ENCODE results near the gene INHBE. TPM values are rescaled to one million over a fixed set of nuclear protein-coding genes. Genes with fewer than 3 reads are reported as not detected.

Gene INHBE
- total RNA-seq, 2 donors from 2014 or later = not detected

DNA sequence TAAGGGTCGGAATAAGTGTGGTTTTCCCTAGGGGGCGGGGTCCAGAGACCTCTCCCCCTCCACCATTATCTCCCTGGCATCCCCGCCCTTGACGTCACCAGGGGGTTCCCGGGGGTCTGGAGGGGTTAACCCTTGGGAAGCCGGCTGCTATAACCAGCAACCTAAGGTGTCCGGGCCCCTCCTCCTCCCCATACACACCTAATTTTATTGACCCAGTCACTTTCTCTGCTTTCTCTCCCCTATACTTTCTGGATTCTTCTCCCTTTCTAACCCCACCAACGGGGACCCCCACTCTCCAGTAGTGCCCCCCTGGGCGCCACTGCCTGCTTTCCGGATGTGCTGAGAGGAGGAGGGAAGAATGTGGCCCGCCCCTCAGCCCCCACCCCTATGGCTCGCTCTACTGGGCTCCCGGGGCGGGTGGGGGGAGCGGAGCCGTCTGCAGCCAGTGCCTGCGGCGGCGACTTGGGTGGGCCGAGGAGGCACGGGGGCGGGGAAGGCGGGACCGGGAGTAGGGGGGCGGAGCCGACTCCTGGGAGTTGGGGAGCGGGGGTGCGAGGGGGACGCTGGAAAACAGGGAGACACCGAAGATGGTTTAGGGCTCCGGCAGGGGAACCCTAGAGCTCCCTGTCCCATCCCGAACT lies 6.3 kb downstream of the INHBE start:
- Mint-ChIP-seq H3K27ac (no peak overlapping the region), H3K4me1 (peaks cover 24% of the 10 kb centered on the region), H3K9me3 (no peaks in the 10 kb centered on the region), H3K4me3 (peak overlapping the region; percentile 83), H3K36me3 (ENCODE audit: low read depth) (no peaks in the 10 kb centered on the region), H3K27me3 (peaks cover 12% of the 10 kb centered on the region)
- no peak for ATAC-seq (replicated peaks)

- H3K9me3 Mint-ChIP-seq = no peaks in the 10 kb centered on the region
- H3K27me3 Mint-ChIP-seq = peaks cover 12% of the 10 kb centered on the region
- ATAC-seq (replicated peaks) = no peak
- H3K4me3 Mint-ChIP-seq = peak overlapping the region; percentile 83
- H3K4me1 Mint-ChIP-seq = peaks cover 24% of the 10 kb centered on the region
- no peak overlapping the region for H3K27ac Mint-ChIP-seq
- H3K36me3 Mint-ChIP-seq (ENCODE audit: low read depth) = no peaks in the 10 kb centered on the region
Measured at GRCh38 chr12:57461917-57462250, 6.8 kb downstream of the INHBE start.

GRCh38 chr12:57462251-57462911 lies 7.3 kb downstream of the INHBE start:
- Mint-ChIP-seq H3K4me1 (peaks cover 24% of the 10 kb centered on the region), H3K4me3 (peak overlapping the region; percentile 83), H3K9me3 (no peaks in the 10 kb centered on the region), H3K27me3 (peaks cover 12% of the 10 kb centered on the region), H3K36me3 (ENCODE audit: low read depth) (no peaks in the 10 kb centered on the region), H3K27ac (peak overlapping the region; percentile 67)
- peak; percentile 86 for ATAC-seq (replicated peaks)

DNA sequence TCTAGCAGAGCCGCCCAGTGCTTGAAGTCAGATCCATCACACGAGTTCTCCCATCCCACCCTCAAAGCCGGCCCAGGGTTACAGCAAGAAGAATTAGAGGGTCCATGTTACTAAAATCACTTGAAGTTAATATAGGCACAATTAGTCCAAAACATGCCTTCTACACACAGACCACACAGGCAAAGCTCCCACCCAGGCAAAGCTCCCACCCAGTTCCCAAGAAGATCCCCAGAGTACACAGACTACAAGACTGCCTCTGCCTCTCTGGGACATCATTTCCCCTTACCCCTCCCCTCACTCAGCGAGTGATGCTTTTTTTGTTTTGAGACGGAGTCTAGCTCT lies 7.8 kb downstream of the INHBE start:
- Mint-ChIP-seq H3K27me3 (peaks cover 12% of the 10 kb centered on the region), H3K27ac (peak overlapping the region; percentile 67), H3K36me3 (ENCODE audit: low read depth) (peaks cover 5% of the 10 kb centered on the region), H3K4me1 (peaks cover 24% of the 10 kb centered on the region), H3K4me3 (peak overlapping the region; percentile 83), H3K9me3 (no peaks in the 10 kb centered on the region)
- ATAC-seq (replicated peaks) = no peak

GRCh38 chr12:57464569-57464968 lies 9.5 kb downstream of the INHBE start:
- peaks cover 12% of the 10 kb centered on the region for H3K27me3 Mint-ChIP-seq
- H3K36me3 Mint-ChIP-seq (ENCODE audit: low read depth) = peaks cover 22% of the 10 kb centered on the region
- peaks cover 17% of the 10 kb centered on the region for H3K4me1 Mint-ChIP-seq
- ATAC-seq (replicated peaks) = no peak
- no peak overlapping the region for H3K27ac Mint-ChIP-seq
- H3K9me3 Mint-ChIP-seq = no peaks in the 10 kb centered on the region
- no peak overlapping the region for H3K4me3 Mint-ChIP-seq

GRCh38 chr12:57465030-57465746 lies 10.1 kb downstream of the INHBE start:
- H3K27me3 Mint-ChIP-seq = peaks cover 11% of the 10 kb centered on the region
- no peaks in the 10 kb centered on the region for H3K9me3 Mint-ChIP-seq
- no peak for ATAC-seq (replicated peaks)
- peaks cover 16% of the 10 kb centered on the region for H3K4me1 Mint-ChIP-seq
- peaks cover 28% of the 10 kb centered on the region for H3K36me3 Mint-ChIP-seq (ENCODE audit: low read depth)
- no peak overlapping the region for H3K27ac Mint-ChIP-seq
- H3K4me3 Mint-ChIP-seq = no peak overlapping the region

GRCh38 chr12:57465747-57466505 lies 10.8 kb downstream of the INHBE start:
- Mint-ChIP-seq H3K9me3 (no peaks in the 10 kb centered on the region), H3K4me3 (no peak overlapping the region)

DNA sequence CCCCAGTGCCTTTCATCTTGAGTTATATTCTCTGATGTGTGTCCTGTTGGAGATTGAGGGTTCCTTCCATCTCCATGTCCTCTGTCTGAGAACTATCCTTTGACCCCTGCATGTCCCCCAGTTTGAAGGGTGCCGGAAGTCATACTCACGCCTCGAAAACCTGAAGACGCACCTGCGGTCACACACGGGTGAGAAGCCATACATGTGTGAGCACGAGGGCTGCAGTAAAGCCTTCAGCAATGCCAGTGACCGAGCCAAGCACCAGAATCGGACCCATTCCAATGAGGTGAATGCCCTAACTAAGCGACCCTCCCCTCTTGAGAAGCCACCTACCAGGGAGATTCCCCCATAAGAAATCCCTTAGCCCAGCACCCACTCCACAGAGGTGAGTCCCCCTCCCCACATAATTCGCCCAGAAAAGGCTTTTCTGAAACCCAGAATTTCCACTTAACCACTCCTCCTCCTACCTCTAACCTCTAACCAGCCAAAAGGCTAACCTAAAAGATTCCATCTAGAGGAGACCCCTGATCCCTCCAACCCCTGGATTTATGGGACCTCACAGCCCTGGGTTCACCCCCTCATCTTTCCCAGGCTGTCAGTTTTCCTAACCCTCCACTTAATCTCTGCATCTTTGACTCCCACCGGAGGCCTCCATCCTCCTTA lies 12.2 kb downstream of the INHBE start:
- ATAC-seq (replicated peaks) = no peak
- Mint-ChIP-seq H3K9me3 (no peaks in the 10 kb centered on the region), H3K27me3 (peaks cover 4% of the 10 kb centered on the region), H3K36me3 (ENCODE audit: low read depth) (peaks cover 46% of the 10 kb centered on the region), H3K27ac (no peak overlapping the region), H3K4me3 (no peak overlapping the region), H3K4me1 (peaks cover 11% of the 10 kb centered on the region)

More at GRCh38 chr12:57465747-57466505, 10.8 kb downstream of the INHBE start:
- Mint-ChIP-seq H3K36me3 (ENCODE audit: low read depth) (peaks cover 32% of the 10 kb centered on the region), H3K27ac (no peak overlapping the region), H3K27me3 (peaks cover 7% of the 10 kb centered on the region), H3K4me1 (peaks cover 12% of the 10 kb centered on the region)
- ATAC-seq (replicated peaks) = no peak

GRCh38 chr12:57467915-57468314 lies 12.8 kb downstream of the INHBE start:
- H3K27ac Mint-ChIP-seq = no peak overlapping the region
- peaks cover 52% of the 10 kb centered on the region for H3K36me3 Mint-ChIP-seq (ENCODE audit: low read depth)
- no peak overlapping the region for H3K4me3 Mint-ChIP-seq
- peaks cover 5% of the 10 kb centered on the region for H3K4me1 Mint-ChIP-seq
- no peaks in the 10 kb centered on the region for H3K27me3 Mint-ChIP-seq
- no peak for ATAC-seq (replicated peaks)
- H3K9me3 Mint-ChIP-seq = no peaks in the 10 kb centered on the region

- peak; percentile 10 for ATAC-seq (replicated peaks)
- Mint-ChIP-seq H3K36me3 (ENCODE audit: low read depth) (peaks cover 68% of the 10 kb centered on the region), H3K9me3 (no peaks in the 10 kb centered on the region), H3K4me3 (no peak overlapping the region), H3K4me1 (peaks cover 13% of the 10 kb centered on the region), H3K27me3 (no peaks in the 10 kb centered on the region), H3K27ac (no peak overlapping the region)
Measured at GRCh38 chr12:57469296-57470164, 14.4 kb downstream of the INHBE start.

DNA sequence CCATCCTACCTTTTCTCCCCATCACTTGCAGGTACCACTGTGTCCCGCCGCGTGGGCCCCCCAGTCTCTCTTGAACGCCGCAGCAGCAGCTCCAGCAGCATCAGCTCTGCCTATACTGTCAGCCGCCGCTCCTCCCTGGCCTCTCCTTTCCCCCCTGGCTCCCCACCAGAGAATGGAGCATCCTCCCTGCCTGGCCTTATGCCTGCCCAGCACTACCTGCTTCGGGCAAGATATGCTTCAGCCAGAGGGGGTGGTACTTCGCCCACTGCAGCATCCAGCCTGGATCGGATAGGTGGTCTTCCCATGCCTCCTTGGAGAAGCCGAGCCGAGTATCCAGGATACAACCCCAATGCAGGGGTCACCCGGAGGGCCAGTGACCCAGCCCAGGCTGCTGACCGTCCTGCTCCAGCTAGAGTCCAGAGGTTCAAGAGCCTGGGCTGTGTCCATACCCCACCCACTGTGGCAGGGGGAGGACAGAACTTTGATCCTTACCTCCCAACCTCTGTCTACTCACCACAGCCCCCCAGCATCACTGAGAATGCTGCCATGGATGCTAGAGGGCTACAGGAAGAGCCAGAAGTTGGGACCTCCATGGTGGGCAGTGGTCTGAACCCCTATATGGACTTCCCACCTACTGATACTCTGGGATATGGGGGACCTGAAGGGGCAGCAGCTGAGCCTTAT lies 15.3 kb downstream of the INHBE start:
- ATAC-seq (replicated peaks) = no peak
- Mint-ChIP-seq H3K27ac (no peak overlapping the region), H3K4me1 (peaks cover 12% of the 10 kb centered on the region), H3K27me3 (no peaks in the 10 kb centered on the region), H3K4me3 (no peak overlapping the region), H3K36me3 (ENCODE audit: low read depth) (peaks cover 77% of the 10 kb centered on the region), H3K9me3 (no peaks in the 10 kb centered on the region)

DNA sequence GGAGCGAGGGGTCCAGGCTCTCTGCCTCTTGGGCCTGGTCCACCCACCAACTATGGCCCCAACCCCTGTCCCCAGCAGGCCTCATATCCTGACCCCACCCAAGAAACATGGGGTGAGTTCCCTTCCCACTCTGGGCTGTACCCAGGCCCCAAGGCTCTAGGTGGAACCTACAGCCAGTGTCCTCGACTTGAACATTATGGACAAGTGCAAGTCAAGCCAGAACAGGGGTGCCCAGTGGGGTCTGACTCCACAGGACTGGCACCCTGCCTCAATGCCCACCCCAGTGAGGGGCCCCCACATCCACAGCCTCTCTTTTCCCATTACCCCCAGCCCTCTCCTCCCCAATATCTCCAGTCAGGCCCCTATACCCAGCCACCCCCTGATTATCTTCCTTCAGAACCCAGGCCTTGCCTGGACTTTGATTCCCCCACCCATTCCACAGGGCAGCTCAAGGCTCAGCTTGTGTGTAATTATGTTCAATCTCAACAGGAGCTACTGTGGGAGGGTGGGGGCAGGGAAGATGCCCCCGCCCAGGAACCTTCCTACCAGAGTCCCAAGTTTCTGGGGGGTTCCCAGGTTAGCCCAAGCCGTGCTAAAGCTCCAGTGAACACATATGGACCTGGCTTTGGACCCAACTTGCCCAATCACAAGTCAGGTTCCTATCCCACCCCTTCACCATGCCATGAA lies 16.0 kb downstream of the INHBE start:
- Mint-ChIP-seq H3K4me3 (no peak overlapping the region), H3K27ac (no peak overlapping the region), H3K27me3 (no peaks in the 10 kb centered on the region), H3K36me3 (ENCODE audit: low read depth) (peaks cover 84% of the 10 kb centered on the region), H3K9me3 (no peaks in the 10 kb centered on the region), H3K4me1 (peaks cover 13% of the 10 kb centered on the region)
- no peak for ATAC-seq (replicated peaks)

All from activated T-helper 17 cell treated with anti-CD3 and anti-CD28 coated beads, Interleukin-2, amount 50 U/mL, for 72 hours (primary cell).